Loucy (cell line): ENCODE results near the gene SLC19A1.

ENCODE experiments used
- EZH2phosphoT487 ChIP-seq: fragments of 200-600 bp; IDR thresholded peaks from 2 replicates; pipeline ENCODE4 v1.6.1; 2018; ENCODE audit warnings: antibody characterized with exemption, mild to moderate bottlenecking, moderate library complexity, borderline replicate concordance
- TF ChIP-seq, protein P1 (sequence below): fragments of 200-600 bp; sonication (generic); conservative IDR thresholded peaks from 2 replicates; pipeline ENCODE4 v1.5.1; 2014; ENCODE audit warnings: mild to moderate bottlenecking, antibody characterized with exemption, low read length

DNA sequence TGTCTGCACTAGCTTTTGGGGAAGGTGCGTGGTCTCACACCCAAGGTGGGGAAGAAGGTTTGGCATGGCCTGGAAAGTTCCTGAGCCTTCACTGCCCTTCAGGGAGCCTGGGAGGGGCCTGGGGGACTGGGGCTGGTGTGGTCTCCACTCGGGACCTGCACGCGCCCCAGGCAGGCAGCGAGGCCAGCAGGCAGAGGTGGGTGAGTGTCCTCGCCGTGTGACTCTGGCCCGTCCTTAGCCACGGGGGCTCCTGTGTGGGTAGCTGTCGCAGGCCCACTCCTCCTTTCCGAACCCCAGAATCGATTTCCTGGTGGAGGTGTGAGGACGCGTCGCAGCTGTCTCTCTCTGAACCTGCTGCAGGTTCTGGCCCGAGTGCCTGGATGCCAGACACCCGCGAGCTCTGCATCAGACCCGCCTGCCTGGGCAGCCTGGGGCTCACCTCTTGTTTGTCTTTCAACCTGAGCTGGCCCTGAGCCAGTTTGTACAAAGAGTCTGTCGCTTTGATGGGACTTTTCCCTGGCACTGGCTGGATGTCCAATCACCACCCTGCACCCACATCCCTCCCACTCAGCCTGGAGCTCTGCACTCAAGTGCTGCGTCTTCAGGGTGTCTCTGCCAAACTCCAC is 36.0 kb upstream of the SLC19A1 start:
- TF ChIP-seq, protein P1, sequence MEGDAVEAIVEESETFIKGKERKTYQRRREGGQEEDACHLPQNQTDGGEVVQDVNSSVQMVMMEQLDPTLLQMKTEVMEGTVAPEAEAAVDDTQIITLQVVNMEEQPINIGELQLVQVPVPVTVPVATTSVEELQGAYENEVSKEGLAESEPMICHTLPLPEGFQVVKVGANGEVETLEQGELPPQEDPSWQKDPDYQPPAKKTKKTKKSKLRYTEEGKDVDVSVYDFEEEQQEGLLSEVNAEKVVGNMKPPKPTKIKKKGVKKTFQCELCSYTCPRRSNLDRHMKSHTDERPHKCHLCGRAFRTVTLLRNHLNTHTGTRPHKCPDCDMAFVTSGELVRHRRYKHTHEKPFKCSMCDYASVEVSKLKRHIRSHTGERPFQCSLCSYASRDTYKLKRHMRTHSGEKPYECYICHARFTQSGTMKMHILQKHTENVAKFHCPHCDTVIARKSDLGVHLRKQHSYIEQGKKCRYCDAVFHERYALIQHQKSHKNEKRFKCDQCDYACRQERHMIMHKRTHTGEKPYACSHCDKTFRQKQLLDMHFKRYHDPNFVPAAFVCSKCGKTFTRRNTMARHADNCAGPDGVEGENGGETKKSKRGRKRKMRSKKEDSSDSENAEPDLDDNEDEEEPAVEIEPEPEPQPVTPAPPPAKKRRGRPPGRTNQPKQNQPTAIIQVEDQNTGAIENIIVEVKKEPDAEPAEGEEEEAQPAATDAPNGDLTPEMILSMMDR: no peak
- TF ChIP-seq EZH2phosphoT487: no peak
